ENCODE measurements around the gene USP36. TPM values are rescaled to one million over a fixed set of nuclear protein-coding genes. Genes with fewer than 3 reads are reported as not detected.
A peak's percentile ranks its signal among the peaks of the same experiment; 100 is the strongest.
"Not testable (repeated sequence)": the region's sequence is repeated elsewhere in the genome, so short reads cannot be mapped to it uniquely, and the experiment has no call there.

Gene USP36
- 10 to 100 TPM; 14.0 to 40.9 (median 21.0) TPM for total RNA-seq
- polyA plus RNA-seq = 10 to 100 TPM; 11.7 to 18.3 TPM
- long read RNA-seq, donor 1, partial matches to known transcripts = 2 of 5 reads
- long read RNA-seq, donor 1, other reads (novel, unspliced or antisense) = 3 of 5 reads
- long read RNA-seq, donor 2, partial matches to known transcripts = 4 of 9 reads
- long read RNA-seq, donor 2, other reads (novel, unspliced or antisense) = 5 of 9 reads
- long read RNA-seq, donor 3, partial matches to known transcripts = 5 of 8 reads
- long read RNA-seq, donor 3, other reads (novel, unspliced or antisense) = 3 of 8 reads

DNA sequence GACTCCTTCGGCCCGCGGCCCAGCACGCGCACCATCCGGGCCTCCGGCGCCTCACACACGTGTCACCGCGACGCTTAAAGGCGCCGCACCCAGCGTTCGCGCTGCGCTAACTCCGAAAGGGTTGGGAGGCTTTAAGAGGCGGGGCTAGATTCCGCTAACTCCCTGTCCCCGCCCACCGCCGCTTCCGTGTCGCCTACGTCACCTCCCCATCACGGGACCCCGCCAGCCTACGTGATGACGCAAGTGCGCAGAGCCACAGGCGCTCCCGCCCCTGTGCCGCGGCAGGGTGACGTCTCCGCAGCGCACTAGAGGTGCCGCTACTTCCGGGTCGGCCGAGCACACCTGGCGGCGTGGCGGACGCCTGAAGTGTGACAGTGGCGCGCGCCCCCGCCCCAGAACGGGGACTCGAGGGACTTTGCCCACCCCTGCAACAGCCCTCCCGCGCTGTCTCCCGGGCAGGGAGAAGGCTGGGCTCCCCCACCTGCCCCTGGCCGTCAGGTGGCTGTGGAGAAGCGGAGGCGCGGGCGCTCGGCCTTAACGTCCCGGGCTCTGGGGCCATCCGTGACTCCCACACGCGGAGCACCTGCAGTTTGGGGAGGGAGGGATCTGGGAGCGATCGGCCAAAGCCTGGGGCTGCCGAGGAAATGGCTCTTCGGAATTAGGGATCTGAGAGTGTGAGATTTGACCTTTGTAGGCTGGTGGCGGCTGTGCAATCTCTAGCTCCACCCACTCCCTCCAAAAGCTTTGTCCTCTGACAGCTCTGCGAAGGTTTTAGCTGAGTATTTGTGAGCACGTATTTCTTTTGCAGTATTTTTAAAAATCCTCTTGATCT lies at the start of gene USP36:
USP36 (minus strand) TSS at position 35 of the 832 bp plus-strand sequence. CDS start 4,451 bp downstream, outside the sequence.
- H3K4me3 ChIP-seq = peak within 1 kb of the TSS; percentile 71 to 99 (median 90)
- ATAC-seq = peak; percentile 96 to 97 (median 97)
- no peaks in the 10 kb centered on the region for H3K27me3 ChIP-seq
- H3K36me3 ChIP-seq = peaks cover under 1 to 25% (median 21%) of the 10 kb centered on the region in 9 donors
- intact Hi-C loops (cut with DNase I) = loop anchor here in 1 of 10 donors (2.0 kb wide), 1 partner anchor 42 kb away; no protein-coding TSS in a partner anchor
- no peaks in the 10 kb centered on the region for H3K9me3 ChIP-seq
- peak; percentile 99 to 100 (median 100) for DNase-seq
- 0 to 2% (median 0%) methylated on average over 29 to 74 of the region's 74 CpGs for WGBS, 4 donors
- TF ChIP-seq, protein P1, sequence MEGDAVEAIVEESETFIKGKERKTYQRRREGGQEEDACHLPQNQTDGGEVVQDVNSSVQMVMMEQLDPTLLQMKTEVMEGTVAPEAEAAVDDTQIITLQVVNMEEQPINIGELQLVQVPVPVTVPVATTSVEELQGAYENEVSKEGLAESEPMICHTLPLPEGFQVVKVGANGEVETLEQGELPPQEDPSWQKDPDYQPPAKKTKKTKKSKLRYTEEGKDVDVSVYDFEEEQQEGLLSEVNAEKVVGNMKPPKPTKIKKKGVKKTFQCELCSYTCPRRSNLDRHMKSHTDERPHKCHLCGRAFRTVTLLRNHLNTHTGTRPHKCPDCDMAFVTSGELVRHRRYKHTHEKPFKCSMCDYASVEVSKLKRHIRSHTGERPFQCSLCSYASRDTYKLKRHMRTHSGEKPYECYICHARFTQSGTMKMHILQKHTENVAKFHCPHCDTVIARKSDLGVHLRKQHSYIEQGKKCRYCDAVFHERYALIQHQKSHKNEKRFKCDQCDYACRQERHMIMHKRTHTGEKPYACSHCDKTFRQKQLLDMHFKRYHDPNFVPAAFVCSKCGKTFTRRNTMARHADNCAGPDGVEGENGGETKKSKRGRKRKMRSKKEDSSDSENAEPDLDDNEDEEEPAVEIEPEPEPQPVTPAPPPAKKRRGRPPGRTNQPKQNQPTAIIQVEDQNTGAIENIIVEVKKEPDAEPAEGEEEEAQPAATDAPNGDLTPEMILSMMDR (IDR thresholded peaks at IDR 0.05) = peak in 2 of 12 donors; percentile 3 to 11
- peak; percentile 47 to 93 for TF ChIP-seq POLR2A (IDR thresholded peaks at IDR 0.05)
- H3K4me1 ChIP-seq = peaks cover 0 to 30% (median 19%) of the 10 kb centered on the region in 12 donors
- H3K27ac ChIP-seq = peak within 1 kb of the TSS; percentile 92 to 100 (median 98)

DNA sequence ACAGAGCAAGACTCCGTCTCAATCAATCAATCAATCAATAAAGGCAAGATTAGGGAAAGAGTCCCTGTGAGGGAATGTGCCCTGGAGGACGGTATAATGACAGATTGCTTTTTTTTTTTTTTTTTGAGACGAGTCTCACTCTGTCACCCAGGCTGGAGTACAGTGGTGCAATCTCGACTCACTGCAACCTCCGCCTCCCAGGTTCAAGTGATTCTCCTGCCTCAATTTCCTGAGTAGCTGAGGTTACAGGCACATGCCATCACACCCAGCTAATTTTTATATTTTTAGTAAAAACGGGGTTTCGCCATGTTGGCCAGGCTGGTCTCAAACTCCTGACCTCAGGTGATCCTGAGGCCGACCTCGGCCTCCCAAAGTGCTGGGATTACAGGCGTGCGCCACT lies 49.5 kb upstream of the USP36 start:
- 90 to 96% (median 93%) methylated on average over 11 of the region's 11 CpGs for WGBS, 4 donors
- DNase-seq; H3K4me3 ChIP-seq; H3K27me3 ChIP-seq; H3K36me3 ChIP-seq; H3K9me3 ChIP-seq; intact Hi-C loops (cut with DNase I); ATAC-seq: not testable (repeated sequence)
- H3K27ac ChIP-seq = peak overlapping the region in 8 of 12 donors; percentile 1 to 86 (median 27)
- H3K4me1 ChIP-seq = peaks cover 5 to 74% (median 50%) of the 10 kb centered on the region in 12 donors

DNA sequence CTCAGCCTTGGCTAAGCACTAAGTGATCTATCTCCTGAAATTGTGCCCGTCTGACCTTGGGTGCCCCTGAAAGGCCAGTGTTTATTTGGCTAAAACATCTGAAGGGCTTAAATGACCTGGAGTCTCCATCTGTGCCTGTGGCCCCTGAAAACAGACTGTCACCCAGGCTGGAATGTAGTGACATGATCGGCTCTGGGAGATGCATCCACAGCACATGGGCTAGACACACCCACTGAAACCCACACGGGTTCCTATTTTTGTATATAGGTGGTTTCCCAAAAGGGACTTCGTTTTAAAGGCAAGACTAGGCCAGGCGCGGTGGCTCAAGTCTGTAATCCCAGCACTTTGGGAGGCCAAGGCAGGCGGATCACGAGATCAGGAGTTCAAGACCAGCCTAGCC lies 48.9 kb upstream of the USP36 start:
- H3K36me3 ChIP-seq = peaks cover 0 to 7% (median 0%) of the 10 kb centered on the region in 9 donors
- peak overlapping the region in 5 of 12 donors; percentile 18 to 86 (median 46) for H3K27ac ChIP-seq
- H3K9me3 ChIP-seq = no peaks in the 10 kb centered on the region
- peaks cover 10 to 75% (median 52%) of the 10 kb centered on the region in 12 donors for H3K4me1 ChIP-seq
- no peaks in the 10 kb centered on the region for H3K27me3 ChIP-seq
- H3K4me3 ChIP-seq = no peak overlapping the region
- ATAC-seq = no peak
- no peak for DNase-seq
- 58 to 81% (median 72%) methylated on average over 8 of the region's 8 CpGs for WGBS, 4 donors
- no peak for TF ChIP-seq POLR2A (IDR thresholded peaks at IDR 0.05)
- TF ChIP-seq, protein P1 (IDR thresholded peaks at IDR 0.05) = no peak
- intact Hi-C loops (cut with DNase I) = loop anchor here in 3 of 10 donors (5.0 kb wide), 1 partner anchor 33 kb away; no protein-coding TSS in a partner anchor

DNA sequence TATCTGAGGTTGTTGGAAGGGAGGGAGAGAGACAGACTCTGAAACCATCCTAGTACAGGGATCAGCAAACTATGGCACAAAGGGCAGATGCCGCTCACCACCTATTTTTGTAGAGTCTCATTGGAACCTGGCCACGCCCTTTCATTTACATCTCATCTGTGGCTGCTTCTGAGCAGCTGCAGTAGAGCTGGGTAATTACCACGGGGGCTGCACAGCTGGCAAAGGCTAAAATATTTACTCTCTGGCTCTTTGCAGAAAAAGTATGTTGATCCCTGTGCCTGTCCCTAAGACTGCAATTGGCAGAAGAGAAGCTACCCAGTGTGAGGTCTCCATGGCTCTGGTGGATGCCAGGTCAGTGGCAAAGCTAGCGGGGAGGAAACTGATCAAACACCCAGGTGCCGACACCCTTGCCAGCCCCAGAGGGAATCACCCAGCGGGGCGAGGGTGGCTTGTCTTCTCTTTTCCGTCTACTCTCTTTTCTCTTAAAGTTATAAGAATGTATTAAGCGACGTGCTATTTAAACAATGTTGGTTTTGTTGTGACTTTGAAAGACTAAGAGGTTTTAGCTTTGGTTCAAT lies 48.4 kb upstream of the USP36 start:
- no peak overlapping the region for H3K4me3 ChIP-seq
- no peaks in the 10 kb centered on the region for H3K27me3 ChIP-seq
- H3K27ac ChIP-seq = peak overlapping the region in 5 of 12 donors; percentile 18 to 86 (median 33)
- TF ChIP-seq, protein P1 (IDR thresholded peaks at IDR 0.05) = no peak
- TF ChIP-seq POLR2A (IDR thresholded peaks at IDR 0.05) = no peak
- ATAC-seq = no peak
- DNase-seq = no peak
- H3K4me1 ChIP-seq = peaks cover 13 to 75% (median 56%) of the 10 kb centered on the region in 12 donors
- H3K9me3 ChIP-seq = no peaks in the 10 kb centered on the region
- WGBS, 4 donors = 81 to 89% (median 82%) methylated on average over 10 of the region's 10 CpGs
- intact Hi-C loops (cut with DNase I) = loop anchor here in 3 of 10 donors (5.0 kb wide), 1 partner anchor 33 kb away; no protein-coding TSS in a partner anchor
- H3K36me3 ChIP-seq = peaks cover 0 to 7% (median 0%) of the 10 kb centered on the region in 9 donors
